HG02981 (cell line): Measurements from ENCODE around the gene DERL3.
A peak's percentile ranks its signal among the peaks of the same experiment; 100 is the strongest.

ENCODE experiments used
- ATAC-seq: cut with Tn5 transposase; IDR thresholded peaks from one replicate; pipeline ENCODE4 v1.9.1; 2021; ENCODE audit warnings: mild to moderate bottlenecking, moderate library complexity; ENCODE audit not compliant: unreplicated experiment

Gene DERL3

DNA sequence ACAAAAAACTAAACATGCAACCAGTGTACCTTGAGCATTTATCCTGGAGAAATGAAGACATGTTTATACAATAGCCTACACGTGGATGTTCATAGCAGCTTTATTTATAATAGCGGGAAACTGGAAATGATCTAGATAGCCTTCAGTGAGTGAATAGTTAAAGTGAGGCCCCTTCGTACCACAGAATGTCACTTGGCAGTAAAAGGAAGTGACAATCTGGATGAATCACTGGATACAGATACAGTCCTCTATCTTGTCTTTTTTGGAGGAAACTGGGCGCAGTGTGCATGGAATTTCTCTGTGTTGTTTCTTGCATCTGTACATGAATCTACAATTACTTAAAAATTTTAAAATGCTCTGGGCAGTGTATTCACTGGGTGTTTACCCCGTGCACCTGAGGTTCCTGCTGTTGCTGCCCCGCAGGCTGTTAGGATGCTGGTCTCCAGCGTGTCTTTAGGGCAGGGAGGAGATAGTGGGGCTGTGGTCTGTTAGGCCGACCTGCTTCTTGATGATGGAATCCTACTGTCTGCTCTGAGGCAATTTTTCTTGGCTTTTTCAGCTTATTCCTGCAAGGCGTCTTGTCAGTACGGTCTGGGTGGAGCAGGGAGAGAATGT, 23.2 kb downstream of the DERL3 start:
- no peak for ATAC-seq

DNA sequence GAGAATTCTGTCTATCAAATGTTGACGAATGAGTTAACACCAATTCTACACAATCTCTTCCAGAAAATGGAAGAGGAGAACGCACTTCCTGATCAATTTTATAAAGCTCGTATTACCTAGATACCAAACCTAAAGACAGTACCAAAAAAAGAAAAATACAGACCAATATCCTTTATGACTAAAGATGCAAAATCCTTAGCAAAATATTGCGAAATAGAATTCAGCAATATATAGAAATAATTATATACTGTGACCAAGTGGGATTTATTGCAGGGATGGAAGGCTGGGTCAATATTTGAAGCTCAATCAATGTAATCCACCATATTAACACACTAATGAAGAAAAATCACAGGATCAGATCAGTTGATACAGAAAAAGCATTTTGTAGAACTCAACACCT, 26.4 kb downstream of the DERL3 start:
- ATAC-seq, result no peak

DNA sequence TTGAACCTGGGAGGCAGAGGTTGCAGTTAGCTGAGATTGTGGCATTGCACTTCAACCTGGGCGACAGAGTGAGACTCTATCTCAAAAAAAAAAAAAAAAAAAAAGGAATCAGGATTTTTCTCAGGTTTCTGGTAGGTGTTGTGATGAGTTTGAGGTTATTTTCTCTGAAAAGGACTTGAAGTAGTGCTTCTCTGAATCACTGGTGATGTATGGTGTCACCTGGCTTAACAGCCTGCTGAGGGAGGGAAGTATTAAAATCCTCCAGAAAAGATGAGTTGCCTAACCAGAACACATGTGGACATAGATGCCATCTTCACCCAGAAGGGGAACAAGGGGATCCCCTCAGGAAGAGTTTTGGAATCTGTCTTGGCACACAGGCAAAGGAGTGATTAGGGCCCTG, 32.0 kb downstream of the DERL3 start:
- no peak for ATAC-seq

DNA sequence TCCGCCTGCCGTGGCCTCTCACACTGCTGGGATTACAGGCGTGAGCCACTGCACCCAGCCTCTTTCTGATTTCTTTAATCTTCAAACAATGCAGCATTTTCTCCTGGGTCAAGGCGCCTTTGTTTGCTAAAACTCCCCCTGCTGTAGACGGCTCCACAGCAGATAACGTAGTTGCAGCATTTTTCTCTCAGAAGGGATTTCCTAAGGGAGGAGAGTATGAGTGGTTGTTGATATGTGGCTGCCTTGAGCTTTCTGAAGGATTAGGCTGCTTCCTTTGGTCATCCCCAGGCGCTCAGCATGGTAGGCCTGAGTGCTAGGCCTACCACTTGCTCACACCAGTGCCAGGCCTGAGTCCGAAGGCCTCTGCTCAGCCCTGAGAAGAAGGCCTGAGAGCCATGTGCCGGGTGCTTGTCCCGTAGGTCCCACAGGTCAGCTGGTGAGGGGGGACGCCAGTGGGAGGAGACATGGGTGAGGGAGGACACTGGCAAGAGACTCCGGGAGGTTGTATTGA, 34.0 kb downstream of the DERL3 start:
- ATAC-seq, result no peak

DNA sequence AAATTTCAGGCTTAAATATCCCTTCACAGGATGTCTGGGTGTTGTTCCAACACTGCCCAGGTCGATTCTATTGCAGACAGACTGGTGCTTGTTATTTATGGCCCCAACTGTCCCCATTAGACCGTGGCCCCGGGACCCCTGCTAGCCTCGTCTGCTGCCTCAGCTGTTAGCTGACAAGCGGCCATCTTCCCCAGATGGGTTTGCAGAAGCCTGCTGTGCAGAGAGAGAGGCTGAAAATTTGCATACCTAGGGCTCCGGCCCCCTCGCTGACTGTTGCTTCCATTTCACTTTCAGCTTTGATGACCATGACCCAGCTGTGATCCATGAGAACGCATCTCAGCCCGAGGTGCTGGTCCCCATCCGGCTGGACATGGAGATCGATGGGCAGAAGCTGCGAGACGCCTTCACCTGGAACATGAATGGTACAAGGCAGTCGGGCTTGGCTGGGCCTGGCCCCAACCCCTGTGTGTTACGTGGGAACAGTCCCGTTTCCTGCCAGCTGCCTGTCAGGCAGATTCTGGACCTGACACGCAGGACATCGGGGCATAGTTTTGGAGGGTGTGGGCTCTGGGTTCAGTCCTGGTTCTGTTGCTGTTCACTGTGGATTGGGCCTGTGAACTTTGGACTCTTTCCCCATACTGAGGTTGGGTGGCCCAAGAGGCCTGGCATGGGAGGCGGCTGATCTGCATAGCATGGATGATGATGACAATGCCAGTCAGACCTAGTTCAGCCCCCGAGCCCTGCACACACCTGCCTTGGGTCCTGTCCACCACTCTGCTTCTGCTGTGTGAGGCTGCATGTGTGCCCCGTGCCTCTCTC, 35.6 kb downstream of the DERL3 start:
- no peak for ATAC-seq

DNA sequence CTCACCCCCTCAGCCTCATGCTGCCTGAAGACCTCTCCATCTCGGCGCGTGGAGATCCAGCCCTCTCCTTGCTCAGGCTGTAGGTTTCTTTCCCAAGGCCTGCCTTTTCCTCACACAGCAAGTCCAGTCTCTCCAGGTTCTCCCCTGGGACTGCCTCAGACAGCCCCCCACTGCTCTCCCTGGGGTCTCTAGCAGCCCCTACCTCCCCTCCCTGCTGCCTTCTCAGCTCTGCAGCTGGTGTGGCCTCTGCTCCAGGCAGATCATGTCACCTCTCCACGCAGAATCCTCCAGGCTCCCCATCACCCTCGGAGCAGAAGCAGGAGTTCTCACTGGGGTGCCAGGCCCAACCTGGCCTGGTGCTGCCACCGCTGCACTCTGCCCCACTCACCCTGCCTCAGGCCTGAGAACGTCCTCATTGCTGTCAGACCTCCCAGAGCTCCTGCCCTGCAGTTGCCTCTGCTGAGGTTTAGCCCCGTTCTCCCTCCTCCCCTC, 36.9 kb downstream of the DERL3 start:
- no peak for ATAC-seq

DNA sequence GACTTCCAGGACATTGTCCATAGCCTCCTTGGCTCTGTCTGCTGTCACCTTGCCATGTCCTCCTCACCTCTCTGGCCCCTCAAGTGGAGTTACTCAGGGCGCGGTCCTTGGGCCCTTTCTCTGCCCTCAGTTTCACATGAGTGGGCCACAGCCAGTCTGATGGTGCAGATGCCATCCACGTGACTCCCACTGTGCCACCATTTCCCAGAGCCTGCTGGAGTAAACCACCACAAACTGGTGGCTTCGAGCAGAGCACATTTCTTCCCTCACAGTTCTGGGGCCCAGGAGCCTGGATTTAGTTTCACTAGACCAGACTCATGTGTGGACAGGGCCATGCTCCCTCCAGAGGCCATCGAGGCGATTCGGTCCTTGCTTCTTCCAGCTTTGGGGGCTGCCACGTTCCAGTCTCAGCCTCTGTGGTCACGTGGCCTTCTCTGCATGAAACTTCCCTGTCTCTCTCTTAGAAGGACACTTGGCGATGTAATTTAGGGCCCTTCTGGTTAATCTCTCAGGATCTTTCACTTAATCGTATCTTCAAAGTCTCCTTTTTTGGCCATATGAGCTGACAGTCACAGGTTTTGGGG, 37.5 kb downstream of the DERL3 start:
- ATAC-seq, result no peak

DNA sequence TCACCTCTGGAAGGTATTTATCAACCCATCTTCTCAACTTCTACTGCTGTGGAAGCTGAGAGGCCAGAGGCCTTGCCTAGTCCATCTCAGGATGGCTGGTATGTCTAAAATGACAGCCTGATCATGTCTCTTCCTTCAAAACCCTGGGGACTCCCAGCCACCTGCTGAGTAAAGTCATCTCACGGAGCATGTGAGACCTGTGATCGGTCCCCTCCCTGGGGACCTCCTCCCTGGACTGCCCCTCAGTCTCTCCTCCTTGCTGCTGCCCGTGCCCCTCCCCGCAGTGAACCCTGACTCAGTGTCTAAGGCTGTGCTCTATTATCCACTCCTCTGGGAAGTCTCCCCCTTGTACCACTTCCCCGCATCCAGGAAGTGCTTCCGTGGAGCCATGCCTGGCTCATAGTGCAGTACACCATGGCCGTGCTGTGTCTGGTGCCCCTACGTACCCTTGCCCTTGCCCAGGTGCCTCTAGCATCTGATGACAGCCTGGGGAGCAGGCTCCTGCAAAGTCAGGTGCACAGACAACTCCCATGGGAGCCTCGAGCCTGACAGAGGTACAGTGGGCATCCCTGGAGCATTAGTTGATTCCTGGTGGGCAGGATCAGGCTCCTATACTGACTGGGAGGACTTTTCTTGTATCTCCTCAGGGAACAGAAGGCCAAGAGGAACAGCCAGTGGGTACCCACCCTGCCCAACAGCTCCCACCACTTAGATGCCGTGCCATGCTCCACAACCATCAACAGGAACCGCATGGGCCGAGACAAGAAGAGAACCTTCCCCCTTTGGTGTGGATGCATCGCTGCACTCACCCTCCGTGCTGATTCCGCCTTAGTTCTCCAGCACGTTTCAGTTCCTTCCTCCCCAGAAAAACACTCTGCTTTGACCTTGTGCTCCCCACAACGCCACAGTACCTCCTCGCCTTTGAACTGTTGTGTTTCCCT, 38.2 kb downstream of the DERL3 start:
- ATAC-seq, result peak; percentile 63

DNA sequence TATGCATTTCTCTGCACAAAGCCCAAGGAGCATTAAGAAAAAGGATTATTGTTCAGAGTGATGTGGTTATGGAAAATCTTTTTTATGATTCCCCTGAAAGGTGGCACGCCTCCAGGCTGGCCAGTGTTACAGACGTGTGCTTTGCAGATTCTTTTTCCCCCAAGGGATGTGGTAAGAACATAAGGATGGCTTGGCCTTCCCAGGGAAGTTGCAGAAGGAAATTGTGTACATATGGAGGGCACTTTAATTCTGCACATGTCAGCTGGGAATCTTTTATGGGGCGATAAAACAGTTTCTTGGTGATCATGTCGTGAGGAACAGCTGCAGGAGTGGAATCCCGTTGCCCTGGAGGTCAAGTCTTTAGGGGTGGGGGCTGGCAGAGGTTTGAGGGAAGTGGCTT, 42.3 kb downstream of the DERL3 start:
- ATAC-seq, result no peak

DNA sequence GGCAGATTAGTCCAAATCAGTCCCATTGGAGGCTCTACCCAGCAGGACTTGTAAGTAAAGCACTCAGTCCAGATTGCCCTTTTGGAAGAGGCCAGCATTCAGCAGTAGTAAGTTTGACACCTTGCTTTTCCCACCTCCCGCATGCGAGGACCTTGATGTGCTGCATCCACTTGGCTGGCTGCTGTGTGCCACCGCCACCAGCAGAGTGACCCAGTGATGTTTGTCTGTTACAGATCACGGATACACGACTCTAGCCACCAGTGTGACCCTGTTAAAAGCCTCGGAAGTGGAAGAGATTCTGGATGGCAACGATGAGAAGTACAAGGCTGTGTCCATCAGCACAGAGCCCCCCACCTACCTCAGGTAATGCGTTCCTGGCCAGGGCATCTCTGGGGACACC, 45.5 kb downstream of the DERL3 start:
- ATAC-seq, result no peak

DNA sequence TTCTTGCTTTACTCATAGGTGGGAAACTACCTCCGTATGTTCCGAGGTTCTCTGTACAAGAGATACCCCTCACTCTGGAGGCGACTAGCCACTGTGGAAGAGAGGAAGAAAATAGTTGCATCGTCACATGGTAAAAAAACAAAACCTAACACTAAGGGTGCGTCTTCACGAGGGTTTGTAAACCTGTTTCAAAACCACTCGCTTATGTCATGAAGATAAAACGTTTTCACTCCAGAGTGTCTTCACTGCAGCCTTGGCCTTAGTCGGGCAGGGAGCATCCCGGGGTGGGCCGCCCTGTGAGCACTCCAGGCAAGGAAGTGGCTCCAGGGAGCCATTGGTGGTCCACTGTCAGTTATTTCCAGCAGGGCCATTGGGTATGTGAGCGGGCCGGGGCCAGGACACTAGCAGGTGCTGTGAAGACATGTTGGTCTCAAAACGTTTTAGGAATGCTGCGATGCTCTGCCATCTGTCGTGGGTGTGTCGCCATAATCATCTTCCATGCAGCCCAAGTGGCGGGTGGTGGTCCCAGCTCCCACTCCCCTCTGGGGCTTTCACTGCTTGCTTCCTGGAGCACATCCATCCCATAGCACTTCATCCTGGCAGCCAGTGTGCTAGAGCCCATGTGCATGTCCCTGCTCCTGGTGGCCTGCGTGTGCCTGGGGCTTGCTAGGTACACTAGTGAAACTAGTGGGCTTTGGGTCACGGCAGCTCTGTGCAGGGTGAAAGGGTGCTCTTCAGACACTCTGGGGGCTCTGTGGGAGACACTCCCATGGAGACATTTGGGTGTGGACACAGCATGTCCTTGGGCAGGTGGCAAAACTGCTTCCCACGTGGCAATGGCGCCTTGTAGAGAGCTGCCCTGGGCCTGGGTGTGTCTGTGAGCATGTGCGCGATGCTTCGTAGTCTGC, 46.8 kb downstream of the DERL3 start:
- ATAC-seq, result no peak

DNA sequence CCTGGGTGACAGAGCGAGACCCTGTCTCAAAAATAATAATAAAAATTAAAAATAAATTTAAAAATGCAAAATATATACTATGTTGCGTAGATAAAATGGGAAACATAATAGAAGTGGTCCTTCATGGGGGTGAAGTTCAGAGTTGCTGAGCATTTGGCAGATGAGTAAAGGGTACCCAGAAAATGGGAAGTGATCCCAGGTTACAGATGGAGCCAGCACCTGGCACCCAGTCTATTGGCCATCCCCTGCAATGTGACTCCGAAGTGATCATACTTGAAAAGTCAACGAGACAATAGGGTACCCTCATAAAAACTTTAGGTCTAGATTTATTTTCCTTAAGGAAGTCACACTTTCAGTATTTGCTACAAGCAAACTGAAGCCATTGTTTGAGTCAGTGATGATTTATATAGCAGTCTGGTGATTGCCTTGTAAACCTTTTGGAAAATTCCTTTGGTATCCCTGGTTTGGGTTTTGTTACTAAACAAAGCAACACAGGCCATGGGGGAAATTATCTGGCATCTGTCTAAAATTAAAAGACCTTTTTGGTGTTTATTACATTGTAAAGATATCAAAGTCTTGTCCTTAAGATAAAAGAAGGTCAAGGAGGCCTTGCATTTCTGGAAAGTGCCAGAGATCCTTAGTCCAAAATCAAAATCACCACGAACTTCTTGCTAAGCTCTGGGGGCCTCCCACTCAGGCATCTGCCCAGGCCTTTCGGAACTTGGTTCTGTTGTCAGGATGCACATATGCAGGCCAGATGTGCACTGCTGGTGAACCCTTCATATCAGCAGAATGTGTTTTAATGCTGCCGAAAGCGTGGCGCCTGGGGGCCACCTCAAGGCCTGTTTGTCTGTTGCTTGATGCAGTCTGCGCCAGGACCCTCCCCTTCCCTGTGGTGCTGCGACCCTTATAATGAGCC, 47.7 kb downstream of the DERL3 start:
- ATAC-seq, result no peak

DNA sequence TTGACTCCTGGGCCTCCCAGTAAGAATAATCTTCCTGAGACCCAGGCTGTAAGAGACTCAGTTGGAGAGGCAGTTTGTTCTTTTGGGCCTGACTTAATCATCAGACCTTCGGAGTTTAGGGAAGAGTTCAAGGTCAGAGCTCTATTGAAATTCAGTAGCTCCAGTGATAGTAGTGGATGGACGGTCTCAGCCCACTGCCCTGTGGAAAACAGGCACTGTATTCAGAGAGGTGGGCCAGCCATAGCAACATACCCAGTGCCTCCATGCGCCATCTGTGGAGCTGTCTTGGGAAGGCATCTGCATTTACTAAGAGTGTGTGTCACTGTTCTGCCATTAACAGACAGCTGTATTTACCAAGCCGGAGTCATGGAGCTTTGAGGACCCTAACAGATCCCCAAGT, 49.2 kb downstream of the DERL3 start:
- ATAC-seq, result no peak

DNA sequence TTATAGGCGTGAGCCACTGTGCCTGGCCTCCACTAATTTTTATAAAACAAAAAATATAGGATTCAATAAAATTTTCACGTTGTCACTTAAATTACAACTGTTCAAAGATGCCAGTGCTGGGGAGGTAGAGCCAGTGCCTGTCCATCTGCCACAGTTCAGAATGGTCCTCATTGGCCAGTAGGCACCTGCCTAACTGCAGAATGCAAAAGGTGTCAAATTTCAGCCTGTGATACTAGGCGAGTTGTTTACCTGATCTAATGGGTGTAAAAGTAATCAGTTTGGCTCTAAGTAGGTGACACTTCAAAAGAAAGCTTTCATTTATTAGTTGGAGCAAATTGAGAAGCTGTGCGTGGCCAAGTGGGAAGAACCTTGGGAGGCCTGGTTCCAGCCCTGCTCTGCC, 49.7 kb downstream of the DERL3 start:
- no peak for ATAC-seq

DNA sequence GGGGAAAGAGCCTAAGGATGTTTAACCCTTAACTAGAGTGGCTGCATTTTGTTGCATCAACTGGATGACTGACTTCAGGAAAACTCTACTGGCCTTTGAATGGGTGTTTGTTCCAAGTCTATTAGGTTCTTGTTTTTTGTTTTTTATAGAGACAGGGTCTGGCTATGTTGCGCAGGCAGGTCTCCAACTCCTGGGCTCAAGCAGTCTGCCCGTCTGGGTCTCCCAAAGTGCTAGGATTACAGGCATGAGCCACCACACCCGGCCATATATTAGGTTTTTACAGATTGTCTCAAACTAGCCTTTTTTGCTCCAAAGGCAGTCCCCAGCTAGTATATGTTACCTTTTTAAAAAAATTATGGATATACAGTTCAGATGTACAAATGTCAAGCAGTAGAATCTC, 50.9 kb downstream of the DERL3 start:
- no peak for ATAC-seq

DNA sequence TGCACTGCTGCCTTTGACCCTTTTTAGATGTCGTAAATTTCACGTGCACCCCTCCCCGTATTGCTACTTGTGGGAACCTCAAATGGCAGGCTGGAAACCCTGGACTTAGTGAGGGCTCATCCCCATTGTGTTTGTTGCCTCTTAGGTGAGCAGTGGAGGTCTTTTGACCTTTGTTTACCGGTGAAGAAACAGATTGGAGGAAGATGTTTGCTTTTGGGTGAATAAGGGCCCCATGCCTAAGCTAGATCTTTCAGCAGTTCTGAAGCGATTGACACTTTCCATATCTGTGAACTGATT, 51.3 kb downstream of the DERL3 start:
- ATAC-seq, result no peak

DNA sequence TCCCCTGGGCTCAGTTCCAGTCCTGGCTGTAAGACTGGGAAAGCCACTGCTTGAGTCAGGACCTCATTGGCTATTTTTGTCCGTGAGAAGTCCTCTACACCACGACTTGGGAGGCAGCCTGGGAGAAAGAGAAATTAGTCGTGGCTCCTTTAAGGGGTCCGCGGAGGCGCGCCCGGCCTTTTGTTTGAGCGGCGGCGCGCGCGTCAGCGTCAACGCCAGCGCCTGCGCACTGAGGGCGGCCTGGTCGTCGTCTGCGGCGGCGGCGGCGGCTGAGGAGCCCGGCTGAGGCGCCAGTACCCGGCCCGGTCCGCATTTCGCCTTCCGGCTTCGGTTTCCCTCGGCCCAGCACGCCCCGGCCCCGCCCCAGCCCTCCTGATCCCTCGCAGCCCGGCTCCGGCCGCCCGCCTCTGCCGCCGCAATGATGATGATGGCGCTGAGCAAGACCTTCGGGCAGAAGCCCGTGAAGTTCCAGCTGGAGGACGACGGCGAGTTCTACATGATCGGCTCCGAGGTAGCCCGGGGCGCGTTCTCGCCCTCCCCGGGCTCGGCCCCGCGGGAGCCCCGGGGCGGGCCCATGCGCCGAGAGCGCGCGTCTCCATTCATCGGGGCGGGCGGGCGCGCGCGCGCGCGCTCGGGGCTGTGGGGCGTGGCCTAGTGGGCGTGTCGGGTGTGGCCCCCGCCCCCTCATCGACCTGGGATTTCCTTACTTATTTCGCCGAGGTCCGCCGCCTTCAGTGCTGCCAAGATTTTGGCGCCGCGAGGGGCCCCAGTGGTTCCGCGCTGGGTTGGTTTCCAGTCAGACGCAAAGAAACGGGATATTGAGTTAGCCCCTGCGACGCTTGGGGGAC, 51.8 kb downstream of the DERL3 start, which contains the start of gene SMARCB1:
TSS of gene SMARCB1 (plus strand) at position 215 of the 848 bp plus-strand sequence. CDS start at position 419, 204 bp downstream.
- peak; percentile 74 for ATAC-seq

DNA sequence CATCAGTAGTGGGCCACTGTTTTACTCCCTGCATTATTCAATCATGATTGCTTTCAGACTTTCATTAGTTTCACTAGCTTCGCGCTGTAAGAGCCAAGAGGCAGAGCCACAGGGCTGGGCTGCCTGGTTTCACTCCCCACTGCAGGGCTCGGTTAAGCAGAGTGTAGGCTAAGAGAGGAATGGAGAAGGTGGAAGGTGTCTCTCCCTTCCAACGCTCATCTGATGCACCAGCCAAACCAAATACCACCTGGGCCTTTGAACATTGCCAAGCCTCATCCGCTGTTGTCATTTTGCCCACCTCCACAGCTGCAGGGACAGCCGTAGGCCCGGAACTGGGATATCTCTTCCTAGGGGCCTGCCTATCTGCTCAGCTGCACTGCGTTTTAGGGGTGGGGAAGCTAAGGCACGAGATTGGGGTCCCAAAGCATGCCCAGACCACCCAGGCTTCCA, 52.5 kb downstream of the DERL3 start:
- no peak for ATAC-seq
